Cardiac septum (tissue), 1 donor: ENCODE results near the gene TM9SF4. TPM values are rescaled to one million over a fixed set of nuclear protein-coding genes. Genes with fewer than 3 reads are reported as not detected.
"Not testable (repeated sequence)": the region's sequence is repeated elsewhere in the genome, so short reads cannot be mapped to it uniquely, and the experiment has no call there.

Source experiments
- DNase-seq: peaks from one replicate; pipeline ENCODE4 v3.0.0-alpha.2; 2020; ENCODE audit warnings: low spot score
- intact Hi-C: fragments of 100-400 bp; cut with DNase I; formaldehyde crosslinking; loops from one replicate; pipeline ENCODE4 v1.14.0; 2022
- total RNA-seq: library from RNA; stranded (reverse); fragmentation: NEBNext Ultra II Directional; extraction: Animal tissue kit (Norgen Biotek cat#: 25700); gene quantifications from one replicate; pipeline ENCODE4 v1.2.1, GENCODE V29; 2021
- donor health status: DM: no; HTN: no; CAD: no.

The TM9SF4 gene
- total RNA-seq, 1 donor from 2014 or later: 31.6 TPM

- DNase-seq: no peak
- intact Hi-C loops: no loop called here
Measured at GRCh38 chr20:32179515-32179914, 70.0 kb downstream of the TM9SF4 start.

GRCh38 chr20:32179934-32180333 lies 70.4 kb downstream of the TM9SF4 start:
- intact Hi-C loops: no loop called here
- no peak for DNase-seq

- intact Hi-C loops: no loop called here
- DNase-seq: no peak
Measured at GRCh38 chr20:32181606-32182005, 72.1 kb downstream of the TM9SF4 start.

- no peak for DNase-seq
- intact Hi-C loops: no loop called here
Measured at GRCh38 chr20:32183947-32184635, 74.6 kb downstream of the TM9SF4 start.

GRCh38 chr20:32184961-32185603 lies 75.6 kb downstream of the TM9SF4 start:
- no peak for DNase-seq
- intact Hi-C loops: no loop called here

- intact Hi-C loops: no loop called here
- DNase-seq: no peak
Measured at GRCh38 chr20:32186506-32186905, 77.0 kb downstream of the TM9SF4 start.

- intact Hi-C loops: no loop called here
- no peak for DNase-seq
Measured at GRCh38 chr20:32188376-32189122, 79.0 kb downstream of the TM9SF4 start.

GRCh38 chr20:32189123-32189410 lies 79.6 kb downstream of the TM9SF4 start:
- intact Hi-C loops: no loop called here

GRCh38 chr20:32189691-32190615 lies 80.4 kb downstream of the TM9SF4 start:
- DNase-seq: no peak
- intact Hi-C loops: no loop called here

More at GRCh38 chr20:32189123-32189410, 79.6 kb downstream of the TM9SF4 start:
- DNase-seq: no peak

- no peak for DNase-seq
- intact Hi-C loops: no loop called here
Measured at GRCh38 chr20:32190616-32191415, 81.3 kb downstream of the TM9SF4 start.

GRCh38 chr20:32191422-32191821 lies 81.9 kb downstream of the TM9SF4 start:
- intact Hi-C loops: no loop called here
- DNase-seq: no peak

- intact Hi-C loops: no loop called here
- no peak for DNase-seq
Measured at GRCh38 chr20:32191873-32192272, 82.4 kb downstream of the TM9SF4 start.

GRCh38 chr20:32192698-32193097 lies 83.2 kb downstream of the TM9SF4 start:
- intact Hi-C loops: no loop called here
- DNase-seq: no peak

- DNase-seq, intact Hi-C loops: not testable (repeated sequence)
Measured at GRCh38 chr20:32193336-32193735, 83.8 kb downstream of the TM9SF4 start.

GRCh38 chr20:32193996-32194395 lies 84.5 kb downstream of the TM9SF4 start:
- no peak for DNase-seq
- intact Hi-C loops: no loop called here

GRCh38 chr20:32195581-32195980 lies 86.1 kb downstream of the TM9SF4 start:
- intact Hi-C loops: no loop called here
- DNase-seq: no peak

- intact Hi-C loops: not testable (repeated sequence)
Measured at GRCh38 chr20:32196613-32197012, 87.1 kb downstream of the TM9SF4 start.

GRCh38 chr20:32197136-32197535 lies 87.6 kb downstream of the TM9SF4 start:
- intact Hi-C loops, DNase-seq: not testable (repeated sequence)

More at GRCh38 chr20:32196613-32197012, 87.1 kb downstream of the TM9SF4 start:
- DNase-seq: not testable (repeated sequence)

- no peak for DNase-seq
- intact Hi-C loops: no loop called here
Measured at GRCh38 chr20:32199006-32199405, 89.5 kb downstream of the TM9SF4 start.
